AG04450 (cell line): ENCODE results near the gene ASIC5. TPM values are rescaled to one million over a fixed set of nuclear protein-coding genes. Genes with fewer than 3 reads are reported as not detected.

Experiments
- CTCF ChIA-PET: fragments of 300-600, 350-600 bp; formaldehyde crosslinking; extraction: SDS; loops from one replicate; lab custom pipeline; 2022; ENCODE audit warnings: antibody characterized with exemption, inconsistent platforms; lab: Charles Lee
- POLR2A ChIA-PET: fragments of 350-600 bp; formaldehyde crosslinking; extraction: SDS; loops from one replicate; lab custom pipeline; 2021; ENCODE audit warnings: antibody characterized with exemption, inconsistent platforms; lab: Yijun Ruan, JAX
- DNase-seq: peaks from one replicate; pipeline ENCODE4 v3.0.0-alpha.2; 2011; ENCODE audit warnings: low read depth, low spot score
- H3K27ac ChIP-seq: one replicate; pipeline ENCODE4 v1.5.1; 2012; ENCODE audit warnings: low read depth, low read length, control low read depth
- H3K27me3 ChIP-seq: one replicate; pipeline ENCODE4 v1.6.0; 2012; ENCODE audit warnings: low read length; ENCODE audit not compliant: control insufficient read depth, insufficient read depth
- H3K4me3 ChIP-seq: 2 replicates; pipeline ENCODE4 v1.5.1; 2011; ENCODE audit warnings: mild to moderate bottlenecking, low read depth, low read length, control low read depth
- H3K9me3 ChIP-seq: 2 replicates; pipeline ENCODE4 v1.5.1; 2012; ENCODE audit warnings: low read length; ENCODE audit not compliant: control insufficient read depth, insufficient read depth
- polyA minus RNA-seq: library from RNA; depleted of rRNA, polyadenylated mRNA; stranded (reverse); fragments of >200 nt; gene quantifications from 2 replicates; pipeline ENCODE4 v1.2.3, GENCODE V29; 2011; rRNA and poly(A)+ RNA removed
- polyA plus RNA-seq: library from polyadenylated mRNA; depleted of rRNA; stranded (reverse); fragments of >200 nt; gene quantifications from 2 replicates; pipeline ENCODE4 v1.2.3, GENCODE V29; 2011; rRNA removed
- TF ChIP-seq, protein P1 (sequence below): IDR thresholded peaks from 2 replicates; pipeline ENCODE4 v1.5.1; 2011; ENCODE audit warnings: low read depth, low read length, control low read depth, inconsistent platforms

Gene ASIC5, protein sequence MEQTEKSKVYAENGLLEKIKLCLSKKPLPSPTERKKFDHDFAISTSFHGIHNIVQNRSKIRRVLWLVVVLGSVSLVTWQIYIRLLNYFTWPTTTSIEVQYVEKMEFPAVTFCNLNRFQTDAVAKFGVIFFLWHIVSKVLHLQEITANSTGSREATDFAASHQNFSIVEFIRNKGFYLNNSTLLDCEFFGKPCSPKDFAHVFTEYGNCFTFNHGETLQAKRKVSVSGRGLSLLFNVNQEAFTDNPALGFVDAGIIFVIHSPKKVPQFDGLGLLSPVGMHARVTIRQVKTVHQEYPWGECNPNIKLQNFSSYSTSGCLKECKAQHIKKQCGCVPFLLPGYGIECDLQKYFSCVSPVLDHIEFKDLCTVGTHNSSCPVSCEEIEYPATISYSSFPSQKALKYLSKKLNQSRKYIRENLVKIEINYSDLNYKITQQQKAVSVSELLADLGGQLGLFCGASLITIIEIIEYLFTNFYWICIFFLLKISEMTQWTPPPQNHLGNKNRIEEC
- polyA plus RNA-seq = not detected in 2 replicates
- not detected in 2 replicates for polyA minus RNA-seq

DNA sequence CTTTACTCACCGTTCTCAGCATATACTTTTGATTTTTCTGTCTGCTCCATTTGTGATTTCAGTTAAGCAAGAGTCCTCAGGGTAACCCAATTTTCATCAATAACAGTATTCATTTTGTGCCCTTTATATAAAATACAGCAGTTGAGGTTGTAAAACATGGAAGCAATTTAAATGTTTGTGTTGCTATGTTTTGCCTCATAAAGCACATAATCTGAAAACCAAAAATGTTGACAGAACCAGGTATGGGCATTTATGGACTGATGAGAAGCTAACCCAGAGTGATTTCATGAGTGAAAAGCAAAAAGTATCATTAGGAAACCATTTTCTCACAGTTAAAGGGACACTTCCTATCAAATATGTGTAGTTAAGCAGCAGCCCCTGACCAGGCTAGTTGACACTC, at the start of gene ASIC5:
TSS of gene ASIC5 (minus strand) at position 101 of the 400 bp plus-strand sequence. CDS start at position 50, 51 bp downstream.
- Histone ChIP-seq H3K4me3 (no peak within 1 kb of the TSS), H3K27ac (no peak within 1 kb of the TSS), H3K27me3 (no peaks in the 10 kb centered on the region), H3K9me3 (no peaks in the 10 kb centered on the region; the same call in 1 of the 2 replicates)
- POLR2A ChIA-PET = no interaction called here
- TF ChIP-seq, protein P1, sequence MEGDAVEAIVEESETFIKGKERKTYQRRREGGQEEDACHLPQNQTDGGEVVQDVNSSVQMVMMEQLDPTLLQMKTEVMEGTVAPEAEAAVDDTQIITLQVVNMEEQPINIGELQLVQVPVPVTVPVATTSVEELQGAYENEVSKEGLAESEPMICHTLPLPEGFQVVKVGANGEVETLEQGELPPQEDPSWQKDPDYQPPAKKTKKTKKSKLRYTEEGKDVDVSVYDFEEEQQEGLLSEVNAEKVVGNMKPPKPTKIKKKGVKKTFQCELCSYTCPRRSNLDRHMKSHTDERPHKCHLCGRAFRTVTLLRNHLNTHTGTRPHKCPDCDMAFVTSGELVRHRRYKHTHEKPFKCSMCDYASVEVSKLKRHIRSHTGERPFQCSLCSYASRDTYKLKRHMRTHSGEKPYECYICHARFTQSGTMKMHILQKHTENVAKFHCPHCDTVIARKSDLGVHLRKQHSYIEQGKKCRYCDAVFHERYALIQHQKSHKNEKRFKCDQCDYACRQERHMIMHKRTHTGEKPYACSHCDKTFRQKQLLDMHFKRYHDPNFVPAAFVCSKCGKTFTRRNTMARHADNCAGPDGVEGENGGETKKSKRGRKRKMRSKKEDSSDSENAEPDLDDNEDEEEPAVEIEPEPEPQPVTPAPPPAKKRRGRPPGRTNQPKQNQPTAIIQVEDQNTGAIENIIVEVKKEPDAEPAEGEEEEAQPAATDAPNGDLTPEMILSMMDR = no peak
- no peak for DNase-seq
- CTCF ChIA-PET = interaction anchor here (1.1 kb wide), 1 partner anchor 87 kb away, joined by 3 read pairs; no protein-coding TSS in a partner anchor

DNA sequence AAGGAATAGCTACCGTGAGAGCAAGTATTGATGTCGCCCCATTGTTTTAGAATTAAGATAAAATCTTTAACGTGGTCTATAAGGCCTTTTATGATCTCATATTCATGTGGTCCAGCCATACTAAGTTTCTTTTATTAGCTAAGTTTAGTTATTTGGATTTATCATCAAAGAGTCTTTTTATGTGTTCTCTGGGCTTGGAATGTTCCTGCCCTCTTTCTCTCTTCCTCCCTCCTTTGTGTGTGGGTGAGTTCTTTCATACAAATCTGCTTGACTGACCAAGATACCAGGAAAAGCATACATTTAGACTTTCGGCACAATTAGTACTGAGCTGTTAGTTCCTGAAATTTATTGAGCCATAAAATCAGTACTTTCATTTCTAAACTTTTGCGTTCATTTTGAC, 48.7 kb upstream of the ASIC5 start:
- H3K9me3 ChIP-seq = no peaks in the 10 kb centered on the region
- H3K27me3 ChIP-seq = no peaks in the 10 kb centered on the region
- TF ChIP-seq, protein P1 = no peak
- no peak overlapping the region for H3K4me3 ChIP-seq
- no peak overlapping the region for H3K27ac ChIP-seq
- DNase-seq = no peak
- CTCF ChIA-PET = no interaction called here
- POLR2A ChIA-PET = no interaction called here

DNA sequence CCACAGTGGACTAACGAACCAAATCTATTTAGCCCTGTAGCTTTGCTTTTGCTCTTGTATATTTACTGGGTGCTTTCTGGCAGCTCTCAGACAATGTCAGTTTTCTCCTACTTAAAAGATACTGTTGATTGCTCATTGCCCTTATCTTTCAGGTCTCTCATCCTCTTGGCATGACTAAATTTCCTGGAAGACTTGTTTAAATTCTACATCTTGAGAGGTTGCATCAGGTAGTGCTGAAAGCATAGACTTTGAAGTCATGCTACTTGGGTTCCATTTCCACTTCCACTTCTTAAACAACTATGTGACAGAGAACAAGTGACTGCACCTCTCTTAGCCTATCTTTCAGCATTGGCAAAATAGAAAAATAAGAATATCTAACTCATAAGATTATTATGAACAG, 45.8 kb upstream of the ASIC5 start:
- Histone ChIP-seq H3K27ac (no peak overlapping the region), H3K9me3 (no peaks in the 10 kb centered on the region), H3K4me3 (no peak overlapping the region), H3K27me3 (no peaks in the 10 kb centered on the region)
- POLR2A ChIA-PET = no interaction called here
- TF ChIP-seq, protein P1 = no peak
- CTCF ChIA-PET = no interaction called here
- no peak for DNase-seq

DNA sequence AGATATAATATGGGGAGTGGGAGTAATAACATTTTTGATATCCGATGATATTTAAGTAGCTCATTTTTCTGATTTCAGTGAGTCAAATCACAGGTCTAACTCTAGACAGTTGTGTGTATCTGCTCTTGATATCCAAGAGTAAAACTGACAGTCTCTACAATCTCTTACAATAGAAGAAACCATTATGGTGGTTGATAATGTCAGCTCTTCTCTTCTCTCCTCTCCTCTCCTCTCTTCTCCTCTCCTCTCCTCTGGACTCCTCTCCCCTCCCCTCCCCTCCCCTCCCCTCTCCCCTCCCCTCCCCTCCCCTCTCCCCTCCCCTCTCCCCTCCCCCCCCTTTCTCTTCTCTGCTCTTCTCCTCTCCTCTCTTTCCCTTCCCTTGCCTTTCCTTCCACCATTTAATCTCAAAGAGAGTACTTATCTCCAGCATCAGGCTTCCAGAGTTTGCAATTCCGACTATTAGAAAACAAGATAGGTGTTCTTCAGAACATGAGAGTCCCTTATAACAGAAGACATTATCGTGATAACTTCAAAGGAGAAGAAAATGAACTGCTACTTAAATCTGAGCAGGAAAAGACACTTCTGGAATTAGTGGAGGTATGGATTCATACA, 43.6 kb upstream of the ASIC5 start:
- H3K27me3 ChIP-seq = no peaks in the 10 kb centered on the region
- CTCF ChIA-PET = interaction anchor here (1.6 kb wide), 1 partner anchor 43 kb away, joined by 8 read pairs; the partner anchor contains the start of gene CTSO
- H3K27ac ChIP-seq = no peak overlapping the region
- no peaks in the 10 kb centered on the region for H3K9me3 ChIP-seq
- TF ChIP-seq, protein P1 = no peak
- POLR2A ChIA-PET = no interaction called here
- H3K4me3 ChIP-seq = no peak overlapping the region
- DNase-seq = no peak
